Lower lobe of right lung (tissue), 2 donors: Measurements from ENCODE around the gene STXBP1. TPM values are rescaled to one million over a fixed set of nuclear protein-coding genes. Genes with fewer than 3 reads are reported as not detected.

Experiments
- ATAC-seq, 2 donors: fragments of 200-7000 bp; cut with Tn5 transposase; one replicate each; pipeline ENCODE4 v1.9.1; 2020 to 2022; ENCODE audit warnings: mild to moderate bottlenecking in 2 of 2, moderate library complexity in 2 of 2
- DNase-seq: peaks from one replicate; pipeline ENCODE4 v3.0.0-alpha.2; 2020
- H3K27ac ChIP-seq: fragments of 200-600 bp; one replicate; pipeline ENCODE4 v1.8.0; 2022
- H3K27me3 ChIP-seq: fragments of 200-600 bp; one replicate; pipeline ENCODE4 v1.8.0; 2022; ENCODE audit warnings: low read depth
- H3K36me3 ChIP-seq: fragments of 200-600 bp; one replicate; pipeline ENCODE4 v1.8.0; 2022; ENCODE audit warnings: mild to moderate bottlenecking
- H3K4me1 ChIP-seq: fragments of 200-600 bp; one replicate; pipeline ENCODE4 v1.8.0; 2022
- H3K4me3 ChIP-seq: fragments of 200-600 bp; one replicate; pipeline ENCODE4 v1.8.0; 2022; ENCODE audit warnings: mild to moderate bottlenecking
- H3K9me3 ChIP-seq: fragments of 200-600 bp; one replicate; pipeline ENCODE4 v1.8.0; 2022
- intact Hi-C: fragments of 100-400 bp; cut with DNase I; formaldehyde crosslinking; loops from one replicate; pipeline ENCODE4 v1.11.0; 2022
- total RNA-seq: library from RNA; stranded (reverse); fragmentation: NEBNext Ultra II Directional; extraction: Animal tissue kit (Norgen Biotek cat#: 25700); gene quantifications from one replicate; pipeline ENCODE4 v1.2.1, GENCODE V29; 2021
- TF ChIP-seq, protein P1 (sequence below): fragments of 200-600 bp; IDR thresholded peaks from one replicate; pipeline ENCODE4 v1.8.0; 2022; ENCODE audit warnings: antibody characterized with exemption, mild to moderate bottlenecking
- donor health status: DM: no; HTN: yes; CAD: no; lungs with severe emphysema.

STXBP1 gene
- total RNA-seq, 1 donor from 2014 or later, result 88.6 TPM

DNA sequence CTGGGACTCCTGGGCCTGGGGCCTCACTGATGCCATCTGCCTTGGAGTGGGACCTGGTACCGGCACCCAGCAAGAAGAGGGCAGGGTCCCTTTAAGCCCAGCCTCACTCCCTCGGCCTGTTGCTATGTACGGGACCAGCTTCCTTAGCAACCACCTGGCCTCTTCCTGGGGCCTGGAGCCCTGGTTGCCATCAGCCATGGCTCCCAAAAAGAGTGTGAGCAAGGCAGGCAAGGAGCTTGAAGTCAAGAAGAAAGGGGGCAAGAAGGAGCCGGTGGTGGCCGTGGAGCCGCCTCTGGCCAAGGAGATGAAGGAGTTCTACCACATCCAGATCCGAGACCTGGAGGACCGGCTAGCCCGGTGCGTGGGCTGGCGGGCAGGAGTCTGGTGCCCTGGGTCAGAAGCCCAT lies 94.8 kb downstream of the STXBP1 start, which contains the start of gene CFAP157:
TSS of gene CFAP157 (plus strand) at position 153 of the 406 bp plus-strand sequence. CDS start at position 197, 44 bp downstream.
- DNase-seq (no peak), ATAC-seq (peak; percentile 31 to 40)
- H3K36me3 ChIP-seq, result peaks cover 3% of the 10 kb centered on the region
- no peaks in the 10 kb centered on the region for H3K4me1 ChIP-seq
- H3K9me3 ChIP-seq, result no peaks in the 10 kb centered on the region
- intact Hi-C loops, result no loop called here
- H3K27ac ChIP-seq, result no peak within 1 kb of the TSS
- no peaks in the 10 kb centered on the region for H3K27me3 ChIP-seq
- TF ChIP-seq, protein P1, sequence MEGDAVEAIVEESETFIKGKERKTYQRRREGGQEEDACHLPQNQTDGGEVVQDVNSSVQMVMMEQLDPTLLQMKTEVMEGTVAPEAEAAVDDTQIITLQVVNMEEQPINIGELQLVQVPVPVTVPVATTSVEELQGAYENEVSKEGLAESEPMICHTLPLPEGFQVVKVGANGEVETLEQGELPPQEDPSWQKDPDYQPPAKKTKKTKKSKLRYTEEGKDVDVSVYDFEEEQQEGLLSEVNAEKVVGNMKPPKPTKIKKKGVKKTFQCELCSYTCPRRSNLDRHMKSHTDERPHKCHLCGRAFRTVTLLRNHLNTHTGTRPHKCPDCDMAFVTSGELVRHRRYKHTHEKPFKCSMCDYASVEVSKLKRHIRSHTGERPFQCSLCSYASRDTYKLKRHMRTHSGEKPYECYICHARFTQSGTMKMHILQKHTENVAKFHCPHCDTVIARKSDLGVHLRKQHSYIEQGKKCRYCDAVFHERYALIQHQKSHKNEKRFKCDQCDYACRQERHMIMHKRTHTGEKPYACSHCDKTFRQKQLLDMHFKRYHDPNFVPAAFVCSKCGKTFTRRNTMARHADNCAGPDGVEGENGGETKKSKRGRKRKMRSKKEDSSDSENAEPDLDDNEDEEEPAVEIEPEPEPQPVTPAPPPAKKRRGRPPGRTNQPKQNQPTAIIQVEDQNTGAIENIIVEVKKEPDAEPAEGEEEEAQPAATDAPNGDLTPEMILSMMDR, result no peak
- H3K4me3 ChIP-seq, result no peak within 1 kb of the TSS

DNA sequence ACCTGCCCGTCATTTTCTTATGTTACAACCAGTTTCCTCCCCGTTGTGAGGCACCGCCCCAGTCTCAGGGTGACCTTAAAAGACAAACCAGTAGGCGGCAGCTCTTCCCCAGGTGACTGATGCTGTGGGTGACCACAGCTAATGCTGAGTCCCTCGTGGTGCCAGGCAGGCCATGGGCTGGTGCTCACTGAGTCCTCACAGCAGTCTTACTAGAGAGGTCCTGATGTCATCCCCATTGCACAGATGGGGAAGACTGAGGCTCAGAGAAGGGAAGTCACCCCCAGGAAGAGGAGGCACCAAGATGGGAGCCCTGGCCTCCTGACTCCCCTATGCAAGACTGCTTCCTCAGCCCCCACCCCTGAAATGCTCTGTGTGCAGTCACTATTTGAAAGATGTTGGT lies 95.7 kb downstream of the STXBP1 start:
- no peak overlapping the region for H3K27ac ChIP-seq
- H3K27me3 ChIP-seq, result no peaks in the 10 kb centered on the region
- intact Hi-C loops, result no loop called here
- ATAC-seq (no peak), DNase-seq (no peak)
- TF ChIP-seq, protein P1, result no peak
- no peaks in the 10 kb centered on the region for H3K4me1 ChIP-seq
- peaks cover 7% of the 10 kb centered on the region for H3K36me3 ChIP-seq
- H3K9me3 ChIP-seq, result no peaks in the 10 kb centered on the region
- H3K4me3 ChIP-seq, result no peak overlapping the region

DNA sequence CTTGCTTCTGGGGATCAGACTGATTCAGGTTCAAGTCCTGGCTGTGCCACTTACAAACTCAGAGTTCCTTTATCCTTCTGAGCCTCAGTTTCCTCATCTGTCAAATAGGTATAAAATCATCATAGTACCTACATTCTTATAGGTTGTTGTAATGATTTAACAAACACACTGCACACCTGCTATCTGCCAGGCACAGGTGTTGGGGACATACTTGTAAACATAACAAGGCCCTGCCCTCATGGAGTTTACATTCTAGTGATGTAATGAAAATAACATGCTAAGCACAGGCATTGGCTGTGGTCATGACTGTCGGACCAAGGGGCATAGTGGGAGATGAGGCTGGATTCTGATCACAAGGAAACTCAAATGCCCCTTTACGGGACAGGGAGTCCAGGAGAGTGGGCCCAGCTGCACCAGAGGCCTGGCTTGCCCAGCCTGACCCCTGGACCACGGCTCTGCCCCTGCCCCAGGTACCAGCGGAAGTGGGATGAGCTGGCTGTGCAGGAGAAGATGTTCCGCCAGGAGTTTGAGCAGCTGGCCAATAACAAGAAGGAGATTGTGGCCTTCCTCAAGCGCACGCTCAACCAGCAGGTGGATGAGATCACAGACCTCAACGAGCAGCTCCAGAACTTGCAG lies 97.0 kb downstream of the STXBP1 start:
- Histone ChIP-seq H3K27me3 (no peaks in the 10 kb centered on the region), H3K36me3 (peaks cover 7% of the 10 kb centered on the region), H3K4me3 (no peak overlapping the region), H3K4me1 (peaks cover 1% of the 10 kb centered on the region), H3K27ac (no peak overlapping the region), H3K9me3 (no peaks in the 10 kb centered on the region)
- ATAC-seq, result no peak
- DNase-seq, result no peak
- TF ChIP-seq, protein P1, result no peak
- intact Hi-C loops, result no loop called here

- intact Hi-C loops, result no loop called here
- DNase-seq (no peak), ATAC-seq (no peak)
- TF ChIP-seq, protein P1, result no peak
- Histone ChIP-seq H3K4me3 (no peak overlapping the region), H3K36me3 (peaks cover 7% of the 10 kb centered on the region), H3K27me3 (no peaks in the 10 kb centered on the region), H3K27ac (no peak overlapping the region), H3K4me1 (peaks cover 12% of the 10 kb centered on the region), H3K9me3 (no peaks in the 10 kb centered on the region)
These were observed 98.2 kb downstream of the STXBP1 start for GRCh38 chr9:127710204-127710783.

GRCh38 chr9:127711226-127711701 lies 99.2 kb downstream of the STXBP1 start:
- peaks cover 7% of the 10 kb centered on the region for H3K36me3 ChIP-seq
- no peaks in the 10 kb centered on the region for H3K27me3 ChIP-seq
- DNase-seq, result no peak
- peaks cover 17% of the 10 kb centered on the region for H3K4me1 ChIP-seq
- no peak overlapping the region for H3K27ac ChIP-seq
- H3K9me3 ChIP-seq, result no peaks in the 10 kb centered on the region
- no peak overlapping the region for H3K4me3 ChIP-seq
- intact Hi-C loops, result no loop called here
- TF ChIP-seq, protein P1, result no peak
- ATAC-seq, result no peak
